Esophagus squamous epithelium (tissue), 4 donors: Measurements from ENCODE around the gene MAP3K20.
"Not testable (repeated sequence)": the region's sequence is repeated elsewhere in the genome, so short reads cannot be mapped to it uniquely, and the experiment has no call there.

ENCODE experiments used
- CTCF ChIP-seq, 6 experiments: fragments of 450-650 bp in 4 of 6; fragments of 200-600 bp in 2 of 6; sonication (generic) in 2 of 6; IDR thresholded peaks; one replicate each; pipeline ENCODE4 v1.5.1; 2016 to 2019; ENCODE audit warnings: antibody characterized with exemption in 6 of 6, mild to moderate bottlenecking in 4 of 6, moderate library complexity in 4 of 6
- POLR2A ChIP-seq, 4 donors: fragments of 450-650 bp; IDR thresholded peaks; one replicate each; pipeline ENCODE4 v1.6.1; 2017; ENCODE audit warnings: antibody characterized with exemption in 4 of 4, mild to moderate bottlenecking in 4 of 4, moderate library complexity in 3 of 4

GRCh38 chr2:173207124-173207523, 131.5 kb downstream of the MAP3K20 start:
- TF ChIP-seq CTCF, POLR2A (IDR thresholded peaks at IDR 0.05): not testable (repeated sequence)
